NCI-H1694 (cell line): Measurements from ENCODE around the gene TMEM171.

ENCODE experiments used
- DNase-seq: peaks from one replicate; lab custom pipeline; 2025; lab: John Stamatoyannopoulos, UW

Gene TMEM171

DNA sequence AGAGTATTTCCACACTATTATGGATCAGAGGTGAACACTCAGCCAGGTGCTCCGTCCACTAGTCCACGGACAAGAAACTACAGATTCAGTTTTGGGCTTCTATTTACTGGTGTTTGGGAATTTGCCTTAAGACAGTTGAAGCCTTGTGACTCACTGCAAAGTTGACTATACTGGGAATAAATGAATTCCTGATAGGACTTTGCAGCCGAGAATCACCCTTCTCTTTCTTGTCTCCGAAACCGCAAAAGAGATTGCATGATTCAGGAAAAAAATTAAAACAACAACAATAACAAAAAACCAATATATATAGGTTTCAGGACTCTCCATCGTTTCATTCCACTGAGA is 716 bp downstream of the TMEM171 start:
- no peak for DNase-seq

DNA sequence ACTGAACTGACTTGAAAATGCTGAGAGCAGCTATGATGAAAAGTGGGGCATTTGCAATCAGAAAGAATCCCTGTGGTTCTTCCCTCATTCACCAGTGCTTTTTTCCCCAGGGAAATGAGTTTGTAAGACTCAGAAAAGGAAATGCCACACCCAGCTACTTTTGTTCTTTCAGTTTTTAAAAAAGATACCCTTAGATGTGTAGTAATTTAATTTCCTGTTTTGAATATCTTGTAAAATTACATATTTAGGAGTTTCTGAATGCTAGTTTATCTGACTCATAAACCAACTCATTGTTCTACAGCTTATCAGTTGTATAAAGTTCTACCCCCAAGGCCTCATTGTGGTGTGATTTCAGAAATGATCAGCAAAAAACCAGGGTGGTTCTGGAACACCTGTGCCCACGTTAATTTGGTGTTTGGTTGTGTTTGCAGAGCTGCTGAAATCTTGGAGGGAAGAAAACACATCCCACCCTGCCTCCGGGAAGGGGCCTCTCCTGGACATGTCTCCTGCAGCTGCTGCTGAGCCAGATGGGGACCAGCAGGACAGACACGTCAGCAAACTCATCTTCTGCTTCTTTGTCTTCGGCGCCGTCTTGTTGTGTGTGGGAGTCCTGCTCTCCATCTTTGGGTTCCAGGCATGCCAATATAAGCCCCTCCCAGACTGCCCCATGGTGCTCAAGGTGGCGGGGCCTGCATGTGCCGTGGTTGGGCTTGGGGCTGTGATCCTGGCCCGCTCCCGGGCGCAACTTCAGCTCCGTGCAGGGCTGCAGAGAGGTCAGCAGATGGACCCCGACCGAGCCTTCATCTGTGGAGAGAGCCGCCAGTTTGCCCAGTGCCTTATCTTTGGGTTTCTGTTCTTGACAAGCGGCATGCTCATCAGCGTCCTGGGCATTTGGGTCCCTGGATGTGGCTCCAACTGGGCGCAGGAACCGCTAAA is 2.8 kb downstream of the TMEM171 start:
- DNase-seq, result no peak

DNA sequence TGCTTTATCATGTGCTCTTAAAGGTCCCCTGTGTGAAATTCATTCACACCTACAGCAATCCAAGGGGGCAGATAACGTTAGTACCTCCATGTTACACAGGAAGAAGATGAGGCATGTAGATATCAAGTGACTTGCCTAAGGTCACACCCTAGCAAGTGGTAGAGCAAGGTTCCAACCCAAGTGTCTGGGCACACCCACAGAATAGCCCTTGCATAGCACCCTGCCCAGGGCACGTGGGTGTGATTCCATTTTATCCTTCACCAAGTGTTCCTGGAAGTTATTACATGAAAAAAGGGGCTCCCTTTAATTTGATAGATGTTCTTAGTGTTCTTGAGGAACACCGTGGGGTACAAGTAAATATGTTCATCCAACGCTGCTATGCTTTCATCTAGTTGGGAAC is 4.9 kb downstream of the TMEM171 start:
- no peak for DNase-seq

DNA sequence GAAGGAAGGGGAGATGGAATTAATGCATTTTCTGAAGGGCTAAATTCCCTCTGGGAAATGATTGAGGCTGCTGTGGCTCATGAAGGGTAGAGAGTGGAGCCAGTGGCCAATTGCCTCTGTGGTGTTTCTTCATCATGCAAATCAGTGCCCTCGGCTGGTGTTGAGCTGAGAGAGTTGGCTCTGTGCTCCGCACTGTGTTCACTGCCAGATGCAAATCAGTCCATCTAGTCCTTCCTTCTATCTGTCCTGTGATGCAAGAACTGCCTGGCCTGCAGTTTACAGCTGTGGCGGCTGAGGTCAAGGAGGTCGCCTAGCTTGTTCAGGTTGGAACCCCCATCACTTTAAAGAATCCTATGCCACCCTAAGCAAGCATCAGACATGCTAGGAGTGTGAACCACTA is 6.0 kb downstream of the TMEM171 start:
- DNase-seq, result no peak

DNA sequence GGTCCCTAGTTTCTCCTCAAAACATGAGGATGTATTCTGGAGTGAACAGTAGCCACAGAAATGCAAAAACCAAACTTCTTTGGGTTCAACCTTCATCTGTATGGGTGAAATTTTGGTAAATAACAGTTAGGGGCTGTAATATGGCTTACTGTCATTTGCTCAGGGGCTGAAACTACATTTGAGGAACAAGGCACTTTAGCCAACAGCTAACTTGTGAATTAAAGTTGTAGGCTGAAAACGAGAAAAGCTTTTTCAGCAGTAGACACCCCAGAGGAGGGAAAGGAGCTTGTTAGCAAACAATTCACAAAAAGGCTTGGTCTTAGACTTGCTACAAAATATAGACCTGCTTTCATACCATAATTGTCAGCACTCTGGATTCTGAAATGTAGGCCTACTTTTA is 6.6 kb downstream of the TMEM171 start:
- DNase-seq, result no peak

DNA sequence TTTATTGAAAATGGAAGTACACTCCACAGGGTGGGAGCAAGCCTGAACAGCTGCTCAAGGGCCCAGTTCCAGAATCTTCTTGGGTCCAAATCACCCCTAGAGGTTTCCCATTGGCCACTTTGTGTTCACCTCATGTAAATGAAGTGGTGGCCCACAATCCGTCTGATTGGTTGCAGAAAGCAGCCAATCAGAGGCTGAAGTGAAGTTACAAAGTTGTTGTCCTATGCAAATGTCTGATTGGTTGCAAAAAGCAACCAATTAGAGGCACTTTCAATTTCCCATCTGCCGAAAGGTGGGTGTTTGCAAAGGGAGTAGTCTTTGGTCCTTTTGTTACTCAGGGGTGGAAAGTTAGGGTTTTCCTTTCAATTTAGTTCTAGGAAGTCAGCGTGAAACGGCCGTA is 8.8 kb downstream of the TMEM171 start:
- DNase-seq, result no peak

DNA sequence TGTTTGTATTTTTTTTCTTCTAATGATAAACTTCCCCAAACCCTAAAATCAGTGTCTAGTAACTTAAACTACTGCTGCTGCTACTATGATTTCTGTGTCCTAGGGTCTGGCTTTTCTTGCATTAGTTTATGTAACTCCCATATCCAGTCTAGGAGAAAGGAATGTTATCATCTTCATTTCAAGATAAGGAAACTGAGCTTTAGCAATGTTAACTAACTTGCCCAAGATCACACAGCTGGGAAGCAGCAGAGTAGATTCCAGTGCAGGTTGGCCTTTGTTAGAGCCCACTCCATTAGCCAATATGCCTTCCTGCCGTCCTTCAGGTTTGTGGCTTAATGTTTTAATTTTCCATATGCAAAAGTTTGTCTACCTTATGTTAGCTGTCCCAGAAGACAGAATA is 10.4 kb downstream of the TMEM171 start:
- DNase-seq, result no peak

DNA sequence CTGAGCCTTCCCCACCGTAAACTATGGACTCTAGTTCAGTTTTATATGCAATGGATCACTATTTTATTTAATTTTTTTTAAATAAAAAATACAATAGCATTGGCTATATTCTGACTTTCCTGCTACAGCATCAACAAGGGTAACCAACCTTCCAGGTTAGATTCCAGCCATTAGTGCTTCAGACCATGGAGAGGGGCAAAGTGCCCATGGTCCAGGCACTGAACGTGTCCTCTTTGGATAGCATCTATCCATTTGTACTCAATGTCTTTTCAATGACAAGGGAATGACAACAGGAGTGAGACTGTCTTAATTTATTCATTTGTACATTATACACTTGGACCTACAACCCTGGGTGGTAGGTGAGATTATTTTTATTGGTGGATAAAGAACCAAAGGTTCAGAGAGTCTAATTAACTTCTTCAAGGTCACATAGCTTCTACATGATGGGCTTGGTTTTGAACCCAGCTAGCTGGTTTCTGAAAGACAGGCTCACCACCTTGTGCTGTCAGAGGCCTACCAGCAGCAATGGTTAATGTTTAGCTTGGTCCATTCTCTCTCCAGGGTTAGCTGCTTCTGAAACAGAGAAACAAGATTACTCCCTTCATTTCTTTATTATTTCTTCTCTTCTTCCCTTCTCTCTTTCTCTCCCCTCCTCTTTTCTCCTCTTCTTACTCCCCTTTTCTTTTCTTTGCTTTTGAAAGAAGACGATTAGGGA is 11.5 kb downstream of the TMEM171 start:
- DNase-seq, result no peak

DNA sequence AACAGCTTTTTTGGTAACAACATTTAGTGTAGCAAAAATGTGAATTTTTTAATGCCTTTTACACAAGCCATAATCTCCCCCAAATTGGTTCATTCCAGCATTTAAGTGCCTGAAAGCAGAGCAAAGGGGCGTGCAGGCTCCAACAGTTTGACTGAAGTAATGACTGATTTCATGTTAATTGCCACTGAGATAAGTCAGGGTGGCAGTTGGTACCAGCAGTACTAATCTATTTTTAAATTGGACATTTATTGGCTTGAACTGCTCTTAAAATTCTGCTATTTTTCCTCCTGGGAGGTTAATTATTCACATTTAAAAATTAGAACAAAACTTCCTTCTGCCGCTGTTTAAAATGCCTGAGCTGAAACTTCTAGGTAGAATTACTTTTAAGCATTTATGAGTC is 12.4 kb downstream of the TMEM171 start:
- no peak for DNase-seq

DNA sequence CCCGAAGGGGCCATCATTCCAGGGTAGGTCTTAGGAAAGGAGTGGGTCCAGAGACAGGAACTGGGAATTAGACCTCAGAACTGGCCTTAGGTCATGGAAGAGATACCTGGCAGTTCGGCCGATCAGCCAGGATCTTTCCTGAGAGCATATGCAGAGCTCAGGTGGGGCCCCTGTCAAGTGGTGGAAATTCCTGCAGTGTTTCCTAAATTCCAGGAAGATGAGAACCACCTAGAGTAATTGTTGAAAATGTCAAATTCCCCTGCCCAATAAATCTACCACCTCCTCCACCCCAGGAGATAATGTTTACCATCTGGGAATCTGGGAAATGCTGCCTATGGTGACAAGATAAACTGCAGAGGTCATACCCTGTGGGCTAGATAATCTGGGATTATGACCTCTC is 14.6 kb downstream of the TMEM171 start:
- no peak for DNase-seq

DNA sequence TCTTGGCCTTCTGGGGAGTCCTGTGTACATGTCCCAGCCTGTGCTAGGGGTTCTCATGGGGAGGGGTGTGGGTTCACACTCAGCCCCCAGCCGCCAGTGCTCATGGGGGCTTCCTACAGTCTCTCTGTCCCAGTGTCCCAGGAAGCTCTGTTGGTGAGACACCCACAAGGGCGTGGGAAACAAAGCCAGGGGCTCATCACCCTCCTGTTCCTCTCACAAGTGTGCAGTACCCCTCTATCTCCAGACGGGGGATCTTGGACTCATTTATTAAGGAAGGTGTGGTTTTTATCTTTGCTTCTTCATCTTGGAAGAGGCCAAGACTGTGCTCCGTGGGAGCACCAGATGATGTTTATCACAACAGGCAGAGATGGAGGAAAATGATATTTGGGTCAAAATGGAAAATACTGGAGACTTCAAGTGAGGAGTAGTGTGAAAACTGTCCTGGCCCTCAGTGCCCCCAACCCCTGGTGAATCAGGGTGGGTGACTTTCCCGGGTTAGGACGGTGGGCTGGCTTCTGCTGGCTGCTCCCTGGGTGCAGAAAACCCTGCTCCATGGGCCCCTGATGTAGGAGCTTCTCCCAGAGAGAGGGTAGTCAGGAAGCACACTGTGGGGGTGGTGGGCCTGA is 15.2 kb downstream of the TMEM171 start:
- DNase-seq, result no peak

DNA sequence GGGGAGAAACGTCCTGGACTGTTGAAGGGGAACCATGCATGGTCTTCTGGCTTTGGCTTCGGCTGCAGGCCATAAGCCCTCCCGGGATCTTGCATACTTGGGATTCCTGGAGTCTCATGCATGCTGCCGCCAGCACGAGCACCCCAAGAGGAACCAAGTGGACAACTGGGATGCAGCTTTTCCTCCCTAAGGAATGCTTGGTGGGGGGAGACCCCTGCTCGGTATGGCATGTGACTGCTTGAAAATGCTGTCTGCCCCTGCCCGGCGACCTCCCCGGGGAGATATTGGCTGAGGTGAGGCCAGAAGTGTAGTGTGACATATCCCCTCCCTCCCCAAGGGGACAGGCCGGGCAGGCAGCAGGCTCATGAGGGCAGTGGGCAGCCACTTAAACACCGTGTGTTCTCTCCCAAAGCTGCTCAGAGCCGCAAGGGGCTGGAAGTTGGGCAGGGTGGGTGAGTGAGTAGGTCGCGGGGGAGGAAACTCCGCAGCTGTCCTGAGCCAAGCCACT is 15.7 kb downstream of the TMEM171 start:
- DNase-seq, result no peak

DNA sequence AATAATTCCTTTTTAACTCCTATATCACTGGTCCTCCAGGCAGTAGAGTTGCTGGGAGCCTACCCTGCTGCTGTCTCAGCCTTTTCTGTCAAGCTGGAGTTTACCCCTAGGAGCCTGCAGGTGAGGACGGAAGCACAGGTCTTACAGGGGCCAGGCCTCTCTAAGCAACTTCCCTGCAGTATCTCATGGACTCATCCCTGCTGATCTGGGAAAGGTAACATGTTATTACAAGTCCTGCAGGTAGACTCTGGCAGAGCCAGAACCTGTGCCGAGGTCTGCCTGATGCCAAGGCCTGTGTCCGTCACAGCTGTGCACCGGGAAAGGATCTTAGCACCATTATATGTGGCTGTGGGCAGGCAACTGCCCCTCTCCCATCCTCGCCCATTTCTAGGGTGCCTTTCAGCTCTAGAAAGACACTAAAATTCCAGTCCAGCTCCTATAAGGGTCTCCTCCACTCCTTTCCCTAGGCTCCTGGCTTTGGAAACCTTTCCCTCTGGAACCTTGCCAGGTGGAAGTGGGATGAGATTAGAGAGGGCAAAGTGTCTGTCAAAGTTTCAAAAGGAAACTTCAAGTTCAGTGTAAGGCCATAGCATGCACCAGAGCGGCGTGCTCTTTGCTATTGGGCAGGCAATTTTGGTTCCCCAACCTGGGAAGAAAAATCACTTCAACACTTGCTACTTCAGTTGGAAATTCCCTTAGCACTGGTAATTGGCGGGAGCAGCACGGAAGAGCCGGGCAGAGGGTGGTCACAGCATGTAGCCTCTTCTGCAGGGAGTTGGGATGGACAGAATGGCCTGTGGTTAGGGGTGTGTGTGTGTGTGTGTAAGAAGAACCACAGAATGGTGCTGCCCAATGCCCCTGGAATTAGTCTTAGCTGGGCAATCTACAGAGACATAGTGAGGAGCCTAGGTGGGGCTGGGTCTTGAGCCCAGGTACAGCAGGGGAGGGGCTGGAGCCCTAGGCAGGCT is 17.5 kb downstream of the TMEM171 start:
- DNase-seq, result no peak

DNA sequence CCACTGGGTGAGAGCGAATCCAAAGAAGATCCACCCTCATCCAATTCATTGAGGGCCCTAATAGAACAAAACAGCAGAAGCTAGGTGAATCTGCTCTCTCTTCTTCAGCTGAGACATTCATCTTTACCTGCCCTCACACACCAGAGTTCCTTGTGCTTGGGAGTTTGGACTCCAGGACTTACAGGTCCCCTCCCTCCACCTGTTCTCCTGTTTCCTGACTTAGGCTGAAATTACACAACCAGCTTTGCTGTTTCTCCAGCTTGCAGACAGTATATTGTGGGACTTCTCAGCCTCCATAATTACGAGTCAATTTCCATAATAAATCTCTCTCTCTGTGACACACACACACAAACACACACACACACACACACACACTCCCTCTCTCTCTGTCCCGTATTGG is 19.1 kb downstream of the TMEM171 start:
- no peak for DNase-seq

DNA sequence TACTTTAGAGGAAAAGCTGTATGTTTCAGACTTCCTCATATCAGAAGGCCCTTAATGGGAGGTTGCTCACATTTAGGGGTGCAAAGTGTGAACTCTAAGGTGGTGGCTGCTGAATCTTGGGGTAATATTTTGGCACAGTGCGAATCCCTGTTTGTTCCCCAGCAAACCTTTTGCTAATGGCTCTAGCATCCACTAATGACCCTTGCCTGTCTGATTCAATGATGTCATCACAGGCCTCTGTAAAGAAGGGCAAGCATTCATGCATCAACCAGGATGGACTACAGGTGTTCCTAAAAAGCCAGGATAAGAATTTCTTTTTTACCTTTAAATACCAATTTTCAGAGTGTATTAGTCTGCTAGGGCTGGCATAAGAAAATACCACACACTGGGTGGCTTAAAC is 20.4 kb downstream of the TMEM171 start:
- DNase-seq, result no peak

DNA sequence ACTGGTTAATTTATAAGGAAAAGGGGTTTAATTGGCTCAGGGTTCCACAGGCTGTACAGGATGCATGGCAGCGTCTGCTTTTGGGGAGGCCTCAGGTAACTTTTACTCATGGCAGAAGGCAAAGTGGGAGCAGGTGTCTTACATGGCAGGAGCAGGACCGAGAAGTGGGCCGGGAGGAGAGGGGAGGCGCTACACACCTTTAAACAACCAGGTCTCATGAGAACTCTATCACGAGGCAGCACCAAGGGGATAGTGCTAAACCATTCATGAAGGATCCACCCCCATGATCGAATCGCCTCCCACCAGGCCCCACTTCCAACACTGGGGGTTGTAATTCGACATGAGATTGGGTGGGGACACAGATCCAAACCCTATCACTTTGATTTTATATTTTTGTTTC is 21.7 kb downstream of the TMEM171 start:
- DNase-seq, result no peak

DNA sequence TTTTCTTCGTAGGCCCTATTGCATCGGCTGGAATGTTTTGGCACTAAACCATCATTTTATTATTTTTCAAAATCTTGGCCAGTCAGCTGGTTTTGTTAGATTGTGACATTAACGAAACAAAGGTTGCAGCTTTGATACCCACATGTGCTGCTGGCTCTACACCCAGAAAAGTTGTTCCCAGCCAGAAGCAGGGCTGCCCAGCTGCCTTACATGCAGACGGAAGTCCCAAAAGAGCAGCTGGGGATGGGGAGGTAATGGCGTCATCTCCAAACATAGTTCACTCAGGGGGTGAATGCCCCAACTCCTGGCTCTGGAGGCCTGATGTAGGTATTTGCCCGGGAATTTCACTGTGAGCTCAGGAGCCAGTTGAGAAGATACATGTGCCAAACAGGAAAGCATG is 23.3 kb downstream of the TMEM171 start:
- DNase-seq, result no peak

DNA sequence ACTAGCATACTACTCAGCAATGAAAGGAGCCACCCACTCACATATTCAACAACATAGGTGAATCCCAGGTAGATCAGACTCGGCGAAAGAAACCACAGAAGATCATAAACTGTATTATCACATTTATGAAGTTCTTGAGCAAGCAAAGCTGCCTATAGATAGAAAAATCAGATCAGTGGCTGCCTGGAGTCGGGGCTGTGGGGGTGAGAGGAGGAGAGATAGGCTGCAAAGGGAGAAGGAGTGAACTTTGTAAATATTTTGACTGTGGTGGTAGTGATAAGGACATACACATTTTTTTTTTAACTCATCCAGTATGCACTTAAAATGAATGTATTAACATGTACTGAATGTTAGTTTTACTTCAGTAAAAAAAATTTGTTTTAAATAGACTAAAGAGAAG is 29.2 kb downstream of the TMEM171 start:
- no peak for DNase-seq

DNA sequence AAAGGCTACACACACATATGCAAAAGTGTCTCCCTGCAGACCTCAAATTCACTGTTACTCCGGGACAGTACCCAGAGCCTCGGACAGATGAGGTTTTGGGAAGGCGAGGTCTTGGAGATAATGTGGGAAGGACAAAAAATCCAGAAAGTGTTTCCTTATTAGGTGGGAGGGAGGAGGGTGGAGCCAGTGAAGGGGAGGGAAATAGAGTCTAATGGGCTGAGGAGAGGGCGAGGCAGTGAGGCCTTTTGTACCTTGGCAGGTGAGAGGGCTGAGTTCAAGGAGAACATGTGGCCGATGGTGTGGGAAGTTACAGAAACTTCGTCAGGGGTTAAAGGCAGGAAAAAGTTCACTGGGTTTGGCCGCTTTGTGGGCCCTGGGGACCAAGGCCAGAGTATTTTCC is 30.5 kb downstream of the TMEM171 start:
- DNase-seq, result no peak

DNA sequence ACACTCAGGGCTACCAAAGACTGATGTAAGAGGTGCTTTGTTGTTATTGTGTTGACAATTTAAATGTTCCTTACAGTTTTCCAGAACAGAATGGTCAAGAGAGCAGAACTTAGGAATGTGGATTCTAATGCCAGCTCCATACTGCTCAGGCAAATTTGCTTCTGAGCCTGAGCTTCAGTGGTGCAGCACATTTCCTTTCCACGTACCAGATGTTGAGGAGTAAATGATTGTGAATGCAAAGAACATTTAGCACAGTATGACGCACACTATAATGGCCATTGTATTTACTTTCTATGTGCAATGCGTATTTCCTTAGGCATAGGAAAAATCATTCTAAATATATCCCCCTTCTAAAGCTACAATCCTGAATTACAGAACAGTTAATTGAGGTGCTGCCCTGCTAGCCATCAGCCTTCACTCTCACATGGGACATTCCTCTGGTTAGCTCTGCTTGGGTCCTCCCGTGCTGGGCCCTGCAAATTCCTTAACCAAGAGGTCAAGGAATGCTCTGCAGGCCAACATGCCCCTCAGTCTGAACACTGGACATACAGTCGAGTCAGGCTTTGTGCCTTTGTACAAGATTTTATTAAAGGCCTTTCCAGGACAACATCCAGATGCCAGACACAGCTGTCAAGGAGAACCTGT is 31.5 kb downstream of the TMEM171 start:
- no peak for DNase-seq
